Lower lobe of right lung (tissue), 2 donors: ENCODE data around the gene IL1RAP. TPM values are rescaled to one million over a fixed set of nuclear protein-coding genes. Genes with fewer than 3 reads are reported as not detected.

Experiments
- ATAC-seq, 2 donors: fragments of 200-7000 bp; cut with Tn5 transposase; one replicate each; pipeline ENCODE4 v1.9.1; 2020 to 2022; ENCODE audit warnings: mild to moderate bottlenecking in 2 of 2, moderate library complexity in 2 of 2
- DNase-seq: peaks from one replicate; pipeline ENCODE4 v3.0.0-alpha.2; 2020
- H3K27ac ChIP-seq: fragments of 200-600 bp; one replicate; pipeline ENCODE4 v1.8.0; 2022
- H3K27me3 ChIP-seq: fragments of 200-600 bp; one replicate; pipeline ENCODE4 v1.8.0; 2022; ENCODE audit warnings: low read depth
- H3K36me3 ChIP-seq: fragments of 200-600 bp; one replicate; pipeline ENCODE4 v1.8.0; 2022; ENCODE audit warnings: mild to moderate bottlenecking
- H3K4me1 ChIP-seq: fragments of 200-600 bp; one replicate; pipeline ENCODE4 v1.8.0; 2022
- H3K4me3 ChIP-seq: fragments of 200-600 bp; one replicate; pipeline ENCODE4 v1.8.0; 2022; ENCODE audit warnings: mild to moderate bottlenecking
- H3K9me3 ChIP-seq: fragments of 200-600 bp; one replicate; pipeline ENCODE4 v1.8.0; 2022
- intact Hi-C: fragments of 100-400 bp; cut with DNase I; formaldehyde crosslinking; loops from one replicate; pipeline ENCODE4 v1.11.0; 2022
- total RNA-seq: library from RNA; stranded (reverse); fragmentation: NEBNext Ultra II Directional; extraction: Animal tissue kit (Norgen Biotek cat#: 25700); gene quantifications from one replicate; pipeline ENCODE4 v1.2.1, GENCODE V29; 2021
- TF ChIP-seq, protein P1 (sequence below): fragments of 200-600 bp; IDR thresholded peaks from one replicate; pipeline ENCODE4 v1.8.0; 2022; ENCODE audit warnings: antibody characterized with exemption, mild to moderate bottlenecking
- donor health status: DM: no; HTN: yes; CAD: no; lungs with severe emphysema.

IL1RAP gene
- total RNA-seq, 1 donor from 2014 or later: 26.8 TPM

DNA sequence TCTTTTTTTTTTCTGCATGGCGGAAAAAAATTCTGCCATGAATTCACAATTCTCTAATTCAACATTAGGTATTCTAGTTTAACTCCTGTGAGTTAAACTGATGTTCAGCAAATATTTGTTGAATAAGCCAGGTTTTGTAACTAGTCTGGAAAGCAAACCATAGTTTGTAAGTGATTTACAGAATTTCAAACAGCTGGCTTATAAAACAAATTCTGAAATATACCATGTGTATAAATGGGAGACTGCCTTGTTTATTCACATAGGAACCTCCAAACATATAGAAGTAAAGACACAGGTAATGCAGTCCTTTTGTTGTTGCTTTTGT, 101.1 kb downstream of the IL1RAP start:
- ATAC-seq (no peak), DNase-seq (no peak)
- no peaks in the 10 kb centered on the region for H3K27me3 ChIP-seq
- TF ChIP-seq, protein P1, sequence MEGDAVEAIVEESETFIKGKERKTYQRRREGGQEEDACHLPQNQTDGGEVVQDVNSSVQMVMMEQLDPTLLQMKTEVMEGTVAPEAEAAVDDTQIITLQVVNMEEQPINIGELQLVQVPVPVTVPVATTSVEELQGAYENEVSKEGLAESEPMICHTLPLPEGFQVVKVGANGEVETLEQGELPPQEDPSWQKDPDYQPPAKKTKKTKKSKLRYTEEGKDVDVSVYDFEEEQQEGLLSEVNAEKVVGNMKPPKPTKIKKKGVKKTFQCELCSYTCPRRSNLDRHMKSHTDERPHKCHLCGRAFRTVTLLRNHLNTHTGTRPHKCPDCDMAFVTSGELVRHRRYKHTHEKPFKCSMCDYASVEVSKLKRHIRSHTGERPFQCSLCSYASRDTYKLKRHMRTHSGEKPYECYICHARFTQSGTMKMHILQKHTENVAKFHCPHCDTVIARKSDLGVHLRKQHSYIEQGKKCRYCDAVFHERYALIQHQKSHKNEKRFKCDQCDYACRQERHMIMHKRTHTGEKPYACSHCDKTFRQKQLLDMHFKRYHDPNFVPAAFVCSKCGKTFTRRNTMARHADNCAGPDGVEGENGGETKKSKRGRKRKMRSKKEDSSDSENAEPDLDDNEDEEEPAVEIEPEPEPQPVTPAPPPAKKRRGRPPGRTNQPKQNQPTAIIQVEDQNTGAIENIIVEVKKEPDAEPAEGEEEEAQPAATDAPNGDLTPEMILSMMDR: no peak
- no peak overlapping the region for H3K4me3 ChIP-seq
- H3K4me1 ChIP-seq: peaks cover 24% of the 10 kb centered on the region
- intact Hi-C loops: no loop called here
- no peaks in the 10 kb centered on the region for H3K9me3 ChIP-seq
- no peak overlapping the region for H3K27ac ChIP-seq
- no peaks in the 10 kb centered on the region for H3K36me3 ChIP-seq

DNA sequence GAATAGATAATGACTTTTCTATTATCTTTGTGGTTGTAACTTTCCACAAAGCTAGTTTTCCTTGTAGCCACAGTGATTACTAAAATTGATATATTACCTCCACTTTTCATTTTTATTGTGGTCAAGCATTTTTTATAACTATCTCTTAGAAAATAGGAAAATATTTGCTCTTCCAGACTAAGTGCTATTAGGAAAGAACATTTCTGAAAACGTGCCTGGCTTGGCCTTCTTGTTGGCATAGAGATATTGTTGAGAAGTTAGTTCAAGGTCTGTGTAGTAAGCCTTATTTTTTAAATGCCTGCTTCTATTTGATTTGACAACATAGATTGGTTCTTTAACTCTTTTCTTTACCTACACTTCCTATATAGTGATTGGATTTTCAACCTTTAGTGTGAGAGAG, 101.7 kb downstream of the IL1RAP start:
- intact Hi-C loops: no loop called here
- H3K9me3 ChIP-seq: no peaks in the 10 kb centered on the region
- no peak overlapping the region for H3K4me3 ChIP-seq
- H3K4me1 ChIP-seq: peaks cover 24% of the 10 kb centered on the region
- no peak overlapping the region for H3K27ac ChIP-seq
- no peaks in the 10 kb centered on the region for H3K27me3 ChIP-seq
- no peak for DNase-seq
- ATAC-seq: peak in 1 of 2 donors; percentile 38
- TF ChIP-seq, protein P1: no peak
- no peaks in the 10 kb centered on the region for H3K36me3 ChIP-seq

DNA sequence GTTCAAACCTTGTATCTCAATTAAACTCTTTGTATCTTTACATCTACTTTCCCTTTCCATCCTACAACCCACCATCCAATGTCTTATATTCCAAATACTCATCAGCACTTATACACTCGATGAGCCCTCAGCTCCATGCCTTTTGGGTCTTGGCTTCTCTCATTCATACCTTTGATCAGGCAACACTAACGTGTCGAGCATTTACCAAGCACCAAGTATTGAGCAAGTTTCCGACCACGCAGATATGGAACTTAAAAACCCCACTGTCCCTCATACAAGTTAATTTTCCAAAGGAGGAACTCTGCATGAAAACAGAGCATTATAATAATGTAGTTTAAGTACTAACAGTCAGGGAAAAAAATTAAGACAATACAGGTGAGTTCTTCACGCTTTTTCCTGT, 102.8 kb downstream of the IL1RAP start:
- peaks cover 32% of the 10 kb centered on the region for H3K4me1 ChIP-seq
- peak; percentile 21 for ATAC-seq
- intact Hi-C loops: no loop called here

DNA sequence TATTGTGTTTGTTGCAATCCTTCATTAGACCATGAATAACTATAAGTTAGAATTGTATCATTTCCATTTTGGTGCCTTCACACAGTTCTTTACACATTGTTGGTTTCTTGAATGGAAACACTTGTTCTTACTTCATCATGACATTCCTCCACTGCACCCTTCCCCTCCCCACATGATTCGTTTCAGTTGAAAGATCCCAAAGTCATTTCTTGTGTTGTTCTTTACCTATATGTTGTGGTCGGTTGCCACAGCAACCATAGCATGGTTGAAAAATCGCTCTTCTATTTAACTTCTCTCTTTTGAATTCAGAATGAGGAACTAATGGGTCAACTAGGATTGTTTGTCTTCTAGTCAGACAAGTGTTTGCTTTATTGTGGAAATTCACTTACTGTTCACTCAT, 103.3 kb downstream of the IL1RAP start:
- Histone ChIP-seq H3K9me3 (no peaks in the 10 kb centered on the region), H3K27me3 (no peaks in the 10 kb centered on the region), H3K36me3 (no peaks in the 10 kb centered on the region), H3K4me3 (no peak overlapping the region), H3K27ac (peak overlapping the region; percentile 61), H3K4me1 (peaks cover 36% of the 10 kb centered on the region)
- intact Hi-C loops: no loop called here
- TF ChIP-seq, protein P1: no peak
- ATAC-seq (peak; percentile 80 to 88), DNase-seq (peak; percentile 50)

More for the DNA sequence above, 102.8 kb downstream of the IL1RAP start:
- Histone ChIP-seq H3K27ac (peak overlapping the region; percentile 61), H3K27me3 (no peaks in the 10 kb centered on the region), H3K36me3 (no peaks in the 10 kb centered on the region), H3K4me3 (no peak overlapping the region), H3K9me3 (no peaks in the 10 kb centered on the region)
- TF ChIP-seq, protein P1: no peak
- DNase-seq: no peak

DNA sequence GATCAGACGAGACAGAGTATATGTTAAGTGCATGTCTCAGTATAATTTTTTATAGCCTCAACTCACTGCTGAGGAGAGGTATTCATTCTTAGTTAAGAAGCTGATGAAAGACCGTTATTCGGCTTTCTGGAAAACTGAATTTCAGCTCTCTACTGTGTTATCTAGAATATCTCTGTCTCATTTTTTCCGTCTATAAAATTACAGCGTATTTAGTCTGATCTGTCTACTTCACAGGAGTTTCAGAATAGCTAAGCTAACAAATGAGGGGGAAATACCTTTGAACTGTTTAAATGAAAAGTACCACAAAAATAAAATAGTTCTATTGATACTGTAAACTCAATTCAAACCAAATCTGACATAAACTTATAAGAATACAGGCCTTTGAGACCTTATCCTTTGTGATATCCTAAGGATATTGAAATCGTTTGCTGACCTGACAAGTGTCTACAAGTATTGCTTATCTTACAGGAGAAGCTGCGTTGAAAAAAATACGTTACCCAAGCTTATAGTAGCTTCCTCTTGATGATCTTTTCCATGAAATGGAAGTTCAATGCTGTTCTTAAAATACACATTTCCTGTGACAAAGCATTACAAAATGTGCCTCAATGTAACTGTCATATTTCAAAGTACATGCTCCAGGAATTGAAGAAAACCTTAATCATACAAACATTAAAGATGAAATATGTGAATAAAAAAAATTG, 104.6 kb downstream of the IL1RAP start:
- H3K4me3 ChIP-seq: no peak overlapping the region
- H3K9me3 ChIP-seq: no peaks in the 10 kb centered on the region
- peaks cover 36% of the 10 kb centered on the region for H3K4me1 ChIP-seq
- no peak for DNase-seq
- TF ChIP-seq, protein P1: no peak
- intact Hi-C loops: no loop called here
- peak overlapping the region; percentile 37 for H3K27ac ChIP-seq
- ATAC-seq: peak; percentile 13 to 52
- H3K36me3 ChIP-seq: no peaks in the 10 kb centered on the region
- no peaks in the 10 kb centered on the region for H3K27me3 ChIP-seq
